ENCODE data around the gene CST6. TPM values are rescaled to one million over a fixed set of nuclear protein-coding genes. Genes with fewer than 3 reads are reported as not detected.

The CST6 gene
- total and polyA plus RNA-seq, 2 of the 13 experiments (the other 11 are each of a cell fraction or from before 2014, with no cell fraction given), result not detected

DNA sequence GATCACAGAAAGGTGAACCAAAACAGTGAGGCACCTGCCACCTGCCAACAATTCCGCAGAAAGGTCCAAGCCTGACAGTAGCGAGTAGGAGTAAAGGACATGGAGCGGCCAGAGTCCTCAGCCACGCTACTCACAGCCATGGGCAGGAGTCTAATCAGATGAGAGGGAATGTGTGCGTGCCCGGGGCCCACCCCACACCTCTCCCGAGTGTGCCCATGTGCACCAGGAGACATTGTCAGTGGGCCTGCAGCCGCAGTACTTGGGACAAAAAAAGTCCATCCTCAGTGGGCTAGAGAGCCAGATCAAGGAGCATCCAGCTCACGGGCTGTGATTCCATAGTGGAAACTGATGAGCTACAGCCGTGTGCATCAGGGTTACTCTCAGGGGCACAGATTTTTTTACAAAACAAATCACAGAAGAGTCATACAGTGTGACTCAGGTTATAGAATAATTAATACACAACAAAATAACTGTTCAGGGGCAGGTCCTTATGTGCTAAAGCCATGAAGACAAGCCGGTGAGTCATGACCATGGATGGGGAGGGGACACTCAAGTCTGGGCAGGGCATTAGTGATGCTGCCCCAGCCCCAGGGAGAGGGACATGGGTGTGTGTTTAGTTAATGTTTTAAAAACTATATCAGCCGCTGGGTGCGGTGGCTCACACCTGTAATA is 38.2 kb upstream of the CST6 start (continued):
- TF ChIP-seq, protein P1, sequence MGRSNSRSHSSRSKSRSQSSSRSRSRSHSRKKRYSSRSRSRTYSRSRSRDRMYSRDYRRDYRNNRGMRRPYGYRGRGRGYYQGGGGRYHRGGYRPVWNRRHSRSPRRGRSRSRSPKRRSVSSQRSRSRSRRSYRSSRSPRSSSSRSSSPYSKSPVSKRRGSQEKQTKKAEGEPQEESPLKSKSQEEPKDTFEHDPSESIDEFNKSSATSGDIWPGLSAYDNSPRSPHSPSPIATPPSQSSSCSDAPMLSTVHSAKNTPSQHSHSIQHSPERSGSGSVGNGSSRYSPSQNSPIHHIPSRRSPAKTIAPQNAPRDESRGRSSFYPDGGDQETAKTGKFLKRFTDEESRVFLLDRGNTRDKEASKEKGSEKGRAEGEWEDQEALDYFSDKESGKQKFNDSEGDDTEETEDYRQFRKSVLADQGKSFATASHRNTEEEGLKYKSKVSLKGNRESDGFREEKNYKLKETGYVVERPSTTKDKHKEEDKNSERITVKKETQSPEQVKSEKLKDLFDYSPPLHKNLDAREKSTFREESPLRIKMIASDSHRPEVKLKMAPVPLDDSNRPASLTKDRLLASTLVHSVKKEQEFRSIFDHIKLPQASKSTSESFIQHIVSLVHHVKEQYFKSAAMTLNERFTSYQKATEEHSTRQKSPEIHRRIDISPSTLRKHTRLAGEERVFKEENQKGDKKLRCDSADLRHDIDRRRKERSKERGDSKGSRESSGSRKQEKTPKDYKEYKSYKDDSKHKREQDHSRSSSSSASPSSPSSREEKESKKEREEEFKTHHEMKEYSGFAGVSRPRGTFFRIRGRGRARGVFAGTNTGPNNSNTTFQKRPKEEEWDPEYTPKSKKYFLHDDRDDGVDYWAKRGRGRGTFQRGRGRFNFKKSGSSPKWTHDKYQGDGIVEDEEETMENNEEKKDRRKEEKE (IDR thresholded peaks at IDR 0.05), result no peak
- TF ChIP-seq MYNN (CRISPR knock-in tag; IDR thresholded peaks at IDR 0.05; ENCODE audit: low read depth) (no peak), MATR3 (CRISPR knock-in tag; IDR thresholded peaks at IDR 0.05) (no peak), NAIF1 (CRISPR knock-in tag; IDR thresholded peaks at IDR 0.05; ENCODE audit: borderline replicate concordance) (no peak), POLR2G (IDR thresholded peaks at IDR 0.05; ENCODE audit: low read depth, low read length) (no peak), ZNF549 (CRISPR knock-in tag; IDR thresholded peaks at IDR 0.05) (no peak), ZBTB4 (CRISPR knock-in tag; IDR thresholded peaks at IDR 0.05; ENCODE audit: borderline replicate concordance) (no peak), TOE1 (CRISPR knock-in tag; IDR thresholded peaks at IDR 0.05) (no peak)
- TF ChIP-seq, protein P2, sequence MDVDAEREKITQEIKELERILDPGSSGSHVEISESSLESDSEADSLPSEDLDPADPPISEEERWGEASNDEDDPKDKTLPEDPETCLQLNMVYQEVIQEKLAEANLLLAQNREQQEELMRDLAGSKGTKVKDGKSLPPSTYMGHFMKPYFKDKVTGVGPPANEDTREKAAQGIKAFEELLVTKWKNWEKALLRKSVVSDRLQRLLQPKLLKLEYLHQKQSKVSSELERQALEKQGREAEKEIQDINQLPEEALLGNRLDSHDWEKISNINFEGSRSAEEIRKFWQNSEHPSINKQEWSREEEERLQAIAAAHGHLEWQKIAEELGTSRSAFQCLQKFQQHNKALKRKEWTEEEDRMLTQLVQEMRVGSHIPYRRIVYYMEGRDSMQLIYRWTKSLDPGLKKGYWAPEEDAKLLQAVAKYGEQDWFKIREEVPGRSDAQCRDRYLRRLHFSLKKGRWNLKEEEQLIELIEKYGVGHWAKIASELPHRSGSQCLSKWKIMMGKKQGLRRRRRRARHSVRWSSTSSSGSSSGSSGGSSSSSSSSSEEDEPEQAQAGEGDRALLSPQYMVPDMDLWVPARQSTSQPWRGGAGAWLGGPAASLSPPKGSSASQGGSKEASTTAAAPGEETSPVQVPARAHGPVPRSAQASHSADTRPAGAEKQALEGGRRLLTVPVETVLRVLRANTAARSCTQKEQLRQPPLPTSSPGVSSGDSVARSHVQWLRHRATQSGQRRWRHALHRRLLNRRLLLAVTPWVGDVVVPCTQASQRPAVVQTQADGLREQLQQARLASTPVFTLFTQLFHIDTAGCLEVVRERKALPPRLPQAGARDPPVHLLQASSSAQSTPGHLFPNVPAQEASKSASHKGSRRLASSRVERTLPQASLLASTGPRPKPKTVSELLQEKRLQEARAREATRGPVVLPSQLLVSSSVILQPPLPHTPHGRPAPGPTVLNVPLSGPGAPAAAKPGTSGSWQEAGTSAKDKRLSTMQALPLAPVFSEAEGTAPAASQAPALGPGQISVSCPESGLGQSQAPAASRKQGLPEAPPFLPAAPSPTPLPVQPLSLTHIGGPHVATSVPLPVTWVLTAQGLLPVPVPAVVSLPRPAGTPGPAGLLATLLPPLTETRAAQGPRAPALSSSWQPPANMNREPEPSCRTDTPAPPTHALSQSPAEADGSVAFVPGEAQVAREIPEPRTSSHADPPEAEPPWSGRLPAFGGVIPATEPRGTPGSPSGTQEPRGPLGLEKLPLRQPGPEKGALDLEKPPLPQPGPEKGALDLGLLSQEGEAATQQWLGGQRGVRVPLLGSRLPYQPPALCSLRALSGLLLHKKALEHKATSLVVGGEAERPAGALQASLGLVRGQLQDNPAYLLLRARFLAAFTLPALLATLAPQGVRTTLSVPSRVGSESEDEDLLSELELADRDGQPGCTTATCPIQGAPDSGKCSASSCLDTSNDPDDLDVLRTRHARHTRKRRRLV (CRISPR knock-in tag; IDR thresholded peaks at IDR 0.05), result no peak
- TF ChIP-seq, protein P3, sequence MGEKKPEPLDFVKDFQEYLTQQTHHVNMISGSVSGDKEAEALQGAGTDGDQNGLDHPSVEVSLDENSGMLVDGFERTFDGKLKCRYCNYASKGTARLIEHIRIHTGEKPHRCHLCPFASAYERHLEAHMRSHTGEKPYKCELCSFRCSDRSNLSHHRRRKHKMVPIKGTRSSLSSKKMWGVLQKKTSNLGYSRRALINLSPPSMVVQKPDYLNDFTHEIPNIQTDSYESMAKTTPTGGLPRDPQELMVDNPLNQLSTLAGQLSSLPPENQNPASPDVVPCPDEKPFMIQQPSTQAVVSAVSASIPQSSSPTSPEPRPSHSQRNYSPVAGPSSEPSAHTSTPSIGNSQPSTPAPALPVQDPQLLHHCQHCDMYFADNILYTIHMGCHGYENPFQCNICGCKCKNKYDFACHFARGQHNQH (CRISPR knock-in tag; IDR thresholded peaks at IDR 0.05), result no peak

Data from HepG2 (cell line).